HTR-8/SVneo (cell line): ENCODE measurements around the gene BOC.

ENCODE experiments used
- DNase-seq: peaks from one replicate; pipeline ENCODE4 v3.0.0; 2011; ENCODE audit warnings: low spot score, mixed read lengths; ENCODE audit not compliant: insufficient read length
- FAIRE-seq: peaks from 2 replicates; lab custom pipeline; 2011; peaks lifted over from hg19 to GRCh38; lab: Jason Lieb, UNC

BOC gene

DNA sequence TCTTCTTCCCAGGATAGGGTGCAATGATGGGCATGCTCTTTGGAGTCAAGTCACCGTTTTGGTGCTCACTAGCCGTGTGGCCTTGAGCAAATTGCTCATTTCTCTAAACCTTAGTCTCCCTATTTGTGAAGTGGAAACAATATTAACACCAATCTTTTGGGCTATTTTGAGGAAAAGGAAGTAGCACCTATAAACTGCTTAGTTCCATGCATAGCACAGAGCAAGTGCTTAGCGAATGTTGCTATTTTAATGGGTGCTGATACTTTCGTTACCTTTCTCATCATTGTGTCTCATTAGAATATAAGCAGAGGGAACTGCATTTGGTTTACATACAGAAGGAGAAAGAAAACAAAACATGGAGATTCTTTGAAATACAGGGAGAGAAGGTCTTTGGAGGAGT lies 66.1 kb downstream of the BOC start:
- FAIRE-seq (no peak), DNase-seq (no peak)

- DNase-seq, result no peak
- no peak for FAIRE-seq
These were observed 66.7 kb downstream of the BOC start for GRCh38 chr3:113277941-113278598.

- FAIRE-seq (no peak), DNase-seq (no peak)
These were observed 67.2 kb downstream of the BOC start for GRCh38 chr3:113278599-113278955.

DNA sequence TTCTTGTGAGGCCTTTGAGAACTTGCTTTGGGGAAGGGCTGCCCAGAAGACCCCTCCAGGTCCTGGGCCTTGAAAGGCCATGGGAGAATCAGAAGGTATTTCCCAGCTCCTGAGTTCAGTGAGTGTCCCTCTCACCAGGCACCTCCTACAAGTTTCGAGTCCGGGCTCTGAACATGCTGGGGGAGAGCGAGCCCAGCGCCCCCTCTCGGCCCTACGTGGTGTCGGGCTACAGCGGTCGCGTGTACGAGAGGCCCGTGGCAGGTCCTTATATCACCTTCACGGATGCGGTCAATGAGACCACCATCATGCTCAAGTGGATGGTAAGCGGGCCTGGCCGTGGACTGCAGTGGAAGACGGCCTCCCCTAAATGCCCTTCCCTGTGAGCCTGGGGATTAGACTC lies 68.3 kb downstream of the BOC start:
- DNase-seq (no peak), FAIRE-seq (no peak)

DNA sequence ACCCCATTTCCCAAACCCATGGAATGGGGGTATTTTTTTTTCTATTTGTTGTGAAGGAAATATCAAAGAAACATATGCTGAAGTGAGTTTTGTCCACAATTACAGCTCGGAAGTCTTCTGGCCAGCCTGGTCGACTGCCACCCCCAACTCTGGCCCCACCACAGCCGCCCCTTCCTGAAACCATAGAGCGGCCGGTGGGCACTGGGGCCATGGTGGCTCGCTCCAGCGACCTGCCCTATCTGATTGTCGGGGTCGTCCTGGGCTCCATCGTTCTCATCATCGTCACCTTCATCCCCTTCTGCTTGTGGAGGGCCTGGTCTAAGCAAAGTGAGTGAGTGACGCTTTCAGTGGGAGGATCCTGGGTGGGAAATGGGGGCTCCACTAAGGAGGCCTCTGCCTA lies 71.9 kb downstream of the BOC start:
- FAIRE-seq, result no peak
- no peak for DNase-seq

DNA sequence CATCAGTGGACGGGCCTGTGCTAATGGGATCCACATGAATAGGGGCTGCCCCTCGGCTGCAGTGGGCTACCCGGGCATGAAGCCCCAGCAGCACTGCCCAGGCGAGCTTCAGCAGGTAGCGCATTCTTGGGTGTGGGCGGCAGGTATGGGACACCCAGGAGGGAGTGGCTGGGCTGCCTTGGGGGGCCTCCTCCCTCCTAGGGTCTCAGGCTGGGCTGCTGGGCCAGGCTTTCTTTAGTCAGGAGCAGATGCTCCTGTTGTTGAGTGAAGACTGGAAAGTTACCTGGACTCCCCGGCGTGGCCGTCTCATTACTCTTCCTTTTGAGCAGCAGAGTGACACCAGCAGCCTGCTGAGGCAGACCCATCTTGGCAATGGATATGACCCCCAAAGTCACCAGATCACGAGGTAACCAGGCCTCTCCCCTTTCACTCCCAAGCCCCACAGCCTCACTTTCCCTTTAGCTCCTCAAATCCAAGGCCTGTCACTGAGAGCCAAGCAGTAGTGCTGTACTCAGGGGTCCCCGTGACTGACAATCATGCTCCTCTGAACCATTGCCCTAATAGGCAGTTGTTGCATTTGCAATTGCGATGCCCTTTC lies 73.2 kb downstream of the BOC start:
- FAIRE-seq (no peak), DNase-seq (no peak)

DNA sequence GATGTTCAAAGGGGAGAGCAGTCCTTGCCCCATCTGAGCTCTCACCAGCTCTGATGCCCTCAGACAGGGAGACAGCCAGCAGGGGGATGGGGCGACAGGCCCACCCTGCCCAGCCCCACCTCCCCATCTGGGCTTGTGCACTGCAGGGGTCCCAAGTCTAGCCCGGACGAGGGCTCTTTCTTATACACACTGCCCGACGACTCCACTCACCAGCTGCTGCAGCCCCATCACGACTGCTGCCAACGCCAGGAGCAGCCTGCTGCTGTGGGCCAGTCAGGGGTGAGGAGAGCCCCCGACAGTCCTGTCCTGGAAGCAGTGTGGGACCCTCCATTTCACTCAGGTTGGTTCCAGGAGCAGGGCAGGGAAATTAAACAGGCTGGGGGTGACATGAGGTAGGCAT lies 73.9 kb downstream of the BOC start:
- DNase-seq (no peak), FAIRE-seq (no peak)

DNA sequence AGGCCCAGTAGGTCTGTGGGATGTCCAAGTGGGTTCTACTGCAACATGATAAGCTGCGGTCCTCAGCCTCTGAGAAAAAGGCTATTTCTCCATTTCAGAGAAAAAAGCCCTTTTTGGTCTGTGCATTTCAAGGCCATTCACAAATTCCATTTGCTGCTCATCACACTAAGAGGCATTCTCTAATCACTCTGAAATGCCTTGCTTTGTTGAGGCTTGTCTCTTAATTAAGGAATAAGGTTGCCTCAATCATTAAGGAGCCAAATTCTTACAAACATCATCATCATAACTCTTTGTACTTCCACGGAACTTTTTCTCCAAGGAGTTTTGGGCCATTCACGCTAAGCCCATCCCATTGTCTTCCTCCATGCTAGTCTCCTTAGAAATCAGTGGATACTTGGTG lies 74.4 kb downstream of the BOC start:
- FAIRE-seq, result no peak
- DNase-seq, result no peak

- FAIRE-seq, result no peak
- DNase-seq, result no peak
These were observed 75.2 kb downstream of the BOC start for GRCh38 chr3:113286524-113286923.

DNA sequence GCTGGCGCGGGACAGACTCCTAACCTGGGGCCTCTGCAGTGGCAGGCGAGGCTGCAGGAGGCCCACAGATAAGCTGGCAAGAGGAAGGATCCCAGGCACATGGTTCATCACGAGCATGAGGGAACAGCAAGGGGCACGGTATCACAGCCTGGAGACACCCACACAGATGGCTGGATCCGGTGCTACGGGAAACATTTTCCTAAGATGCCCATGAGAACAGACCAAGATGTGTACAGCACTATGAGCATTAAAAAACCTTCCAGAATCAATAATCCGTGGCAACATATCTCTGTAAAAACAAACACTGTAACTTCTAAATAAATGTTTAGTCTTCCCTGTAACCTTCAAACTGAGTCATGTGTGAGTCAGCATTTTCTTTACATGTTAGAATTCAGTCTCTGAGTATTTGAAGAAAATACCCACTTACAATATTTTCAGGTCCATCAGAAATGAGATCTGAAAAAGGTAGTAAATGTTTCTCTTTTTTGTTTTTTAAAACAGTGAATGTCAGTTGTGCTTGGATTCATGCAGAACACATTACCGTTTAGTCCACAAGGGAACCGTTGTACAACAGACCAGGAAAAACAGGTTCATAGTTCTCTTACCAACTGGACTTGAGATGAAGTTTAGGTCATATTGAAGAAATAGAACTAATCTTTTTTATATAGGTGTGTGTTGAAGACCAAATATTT lies 75.9 kb downstream of the BOC start:
- FAIRE-seq (no peak), DNase-seq (no peak)

- FAIRE-seq, result peak; percentile 9
- DNase-seq, result peak; percentile 48
These were observed 76.7 kb downstream of the BOC start for GRCh38 chr3:113287803-113288648.

- no peak for FAIRE-seq
- DNase-seq, result no peak
These were observed 77.5 kb downstream of the BOC start for GRCh38 chr3:113288881-113289280.

DNA sequence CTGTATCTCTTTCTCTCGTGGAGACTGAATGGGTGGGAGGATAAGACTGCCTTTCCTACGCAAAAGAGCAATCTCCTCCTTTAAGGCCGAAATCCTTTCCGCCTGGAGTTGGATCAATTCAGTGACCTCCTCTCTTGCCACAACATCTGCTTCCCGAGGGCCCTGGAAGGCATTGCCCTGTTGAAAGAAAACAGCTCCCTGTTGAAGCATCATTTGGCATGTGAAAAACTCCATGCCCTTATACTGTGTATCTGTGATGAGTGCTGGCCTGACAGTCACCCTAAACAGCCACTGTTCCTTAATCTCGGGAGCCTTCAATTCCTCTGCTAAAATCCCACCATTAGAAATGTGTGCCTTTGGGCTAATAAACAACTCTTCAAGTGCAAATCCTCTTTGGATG lies 80.2 kb downstream of the BOC start:
- no peak for FAIRE-seq
- DNase-seq, result no peak

- no peak for FAIRE-seq
- no peak for DNase-seq
These were observed 81.6 kb downstream of the BOC start for GRCh38 chr3:113292933-113293332.

GRCh38 chr3:113293348-113293747 lies 82.0 kb downstream of the BOC start:
- FAIRE-seq, result no peak
- DNase-seq, result no peak

- DNase-seq (no peak), FAIRE-seq (no peak)
These were observed 84.1 kb downstream of the BOC start for GRCh38 chr3:113295463-113295862.

GRCh38 chr3:113297287-113297686 lies 85.9 kb downstream of the BOC start:
- DNase-seq (no peak), FAIRE-seq (no peak)

DNA sequence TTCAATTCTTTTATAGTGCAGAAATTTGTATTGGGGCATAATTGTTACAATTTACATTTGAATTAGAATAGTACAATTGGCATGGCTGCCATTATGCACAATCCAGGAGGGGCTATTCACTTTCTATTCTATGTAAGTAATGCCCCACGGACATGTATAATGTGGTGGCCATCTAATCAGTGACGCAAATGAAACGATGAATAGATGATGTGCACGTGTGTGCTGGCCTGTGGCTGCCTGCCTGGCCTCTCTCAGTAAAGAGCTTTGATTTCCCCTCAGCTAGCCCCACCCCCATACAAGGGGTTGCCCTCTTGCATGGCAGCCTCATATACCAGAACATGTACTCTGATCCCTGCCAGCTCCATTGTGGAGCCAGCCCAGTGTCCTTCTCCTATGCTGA lies 86.5 kb downstream of the BOC start:
- DNase-seq (no peak), FAIRE-seq (no peak)

GRCh38 chr3:113300596-113300995 lies 89.2 kb downstream of the BOC start:
- DNase-seq (no peak), FAIRE-seq (no peak)

DNA sequence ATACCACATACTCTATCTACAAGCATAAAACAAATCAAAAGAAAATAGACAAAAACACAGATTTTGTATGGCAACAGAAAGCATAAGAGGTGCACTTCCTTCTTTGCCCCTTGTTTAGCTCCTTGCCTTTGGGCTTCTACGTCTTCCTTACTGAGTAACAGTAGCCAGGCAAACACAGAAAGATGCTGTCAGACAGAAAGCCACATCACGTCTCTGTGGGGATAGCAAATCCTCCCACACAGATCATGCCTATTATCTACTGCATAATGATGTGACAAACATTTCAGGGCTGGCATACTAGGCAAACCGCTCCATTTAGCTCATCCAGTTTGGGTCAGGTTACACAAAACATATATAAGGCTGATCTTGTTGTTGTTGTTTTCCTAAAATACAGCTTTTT lies 92.7 kb downstream of the BOC start:
- FAIRE-seq (no peak), DNase-seq (no peak)
